ENCODE measurements around the gene DUS3L. TPM values are rescaled to one million over a fixed set of nuclear protein-coding genes. Genes with fewer than 3 reads are reported as not detected.

DUS3L gene
- total RNA-seq, 1 experiment from 2014 or later, result 75.4 TPM

- ChIA-PET POLR2A (interaction anchor here (0.5 to 1.5 kb wide), 7 partner anchors 13 to 391 kb away, joined by 3 to 27 read pairs (median 5); partner anchors contain the start of genes CATSPERD, LONP1, NDUFA11 and VMAC), CTCF (interaction anchor here (0.6 to 2.8 kb wide), 3 partner anchors 23 to 513 kb away, joined by 4 to 39 read pairs (median 18); partner anchors contain the start of genes NDUFA11 and VMAC)
- TF ChIP-seq, protein P1, sequence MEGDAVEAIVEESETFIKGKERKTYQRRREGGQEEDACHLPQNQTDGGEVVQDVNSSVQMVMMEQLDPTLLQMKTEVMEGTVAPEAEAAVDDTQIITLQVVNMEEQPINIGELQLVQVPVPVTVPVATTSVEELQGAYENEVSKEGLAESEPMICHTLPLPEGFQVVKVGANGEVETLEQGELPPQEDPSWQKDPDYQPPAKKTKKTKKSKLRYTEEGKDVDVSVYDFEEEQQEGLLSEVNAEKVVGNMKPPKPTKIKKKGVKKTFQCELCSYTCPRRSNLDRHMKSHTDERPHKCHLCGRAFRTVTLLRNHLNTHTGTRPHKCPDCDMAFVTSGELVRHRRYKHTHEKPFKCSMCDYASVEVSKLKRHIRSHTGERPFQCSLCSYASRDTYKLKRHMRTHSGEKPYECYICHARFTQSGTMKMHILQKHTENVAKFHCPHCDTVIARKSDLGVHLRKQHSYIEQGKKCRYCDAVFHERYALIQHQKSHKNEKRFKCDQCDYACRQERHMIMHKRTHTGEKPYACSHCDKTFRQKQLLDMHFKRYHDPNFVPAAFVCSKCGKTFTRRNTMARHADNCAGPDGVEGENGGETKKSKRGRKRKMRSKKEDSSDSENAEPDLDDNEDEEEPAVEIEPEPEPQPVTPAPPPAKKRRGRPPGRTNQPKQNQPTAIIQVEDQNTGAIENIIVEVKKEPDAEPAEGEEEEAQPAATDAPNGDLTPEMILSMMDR (IDR thresholded peaks at IDR 0.05; ENCODE audit: insufficient read depth in 1 of 2, low read depth in 1 of 2, low read length in 1 of 2, severe bottlenecking in 1 of 2, unreplicated experiment in 1 of 2), result no peak
- DNase-seq, result no peak
- H3K9me3 ChIP-seq, result no peaks in the 10 kb centered on the region
- peak overlapping the region; percentile 67 for H3K27ac Mint-ChIP-seq (ENCODE audit: unreplicated experiment)
- intact Hi-C loops (cut with micrococcal nuclease; ENCODE audit: unreplicated experiment), result loop anchor here (5.0 kb wide), 1 partner anchor 75 kb away; the partner anchor contains the start of genes NDUFA11 and VMAC
- peaks cover 12% of the 10 kb centered on the region for H3K36me3 Mint-ChIP-seq (ENCODE audit: insufficient read depth, unreplicated experiment)
- H3K4me1 ChIP-seq, result peaks cover 5% of the 10 kb centered on the region; the same call in 1 of the 2 replicates
- H3K27me3 ChIP-seq (replicated peaks; ENCODE audit: control insufficient read depth, insufficient read depth, low read length), result no peaks in the 10 kb centered on the region
- H3K9me3 Mint-ChIP-seq (ENCODE audit: unreplicated experiment), result no peaks in the 10 kb centered on the region
- no TSS peak for BruUV-seq (replicated peaks)
- peak overlapping the region; percentile 88 for H3K4me3 Mint-ChIP-seq (ENCODE audit: unreplicated experiment)
- peak overlapping the region; percentile 88 for H3K4me3 ChIP-seq (ENCODE audit: low read depth, low read length)
- H3K27me3 Mint-ChIP-seq (ENCODE audit: insufficient read depth, unreplicated experiment), result no peaks in the 10 kb centered on the region
- no peaks in the 10 kb centered on the region for H3K36me3 ChIP-seq (ENCODE audit: control insufficient read depth, insufficient read depth, low read length)
- peaks cover 7% of the 10 kb centered on the region for H3K4me1 Mint-ChIP-seq (ENCODE audit: low read depth, unreplicated experiment)
Measured at GRCh38 chr19:5827342-5827890, 36.5 kb upstream of the DUS3L start.

GRCh38 chr19:5826531-5827341 lies 35.8 kb upstream of the DUS3L start:
- peak overlapping the region; percentile 67 for H3K27ac Mint-ChIP-seq (ENCODE audit: unreplicated experiment)
- Histone ChIP-seq H3K4me1 (peaks cover 5% of the 10 kb centered on the region; the same call in 1 of the 2 replicates), H3K9me3 (no peaks in the 10 kb centered on the region), H3K27me3 (replicated peaks; ENCODE audit: control insufficient read depth, insufficient read depth, low read length) (no peaks in the 10 kb centered on the region), H3K4me3 (ENCODE audit: low read depth, low read length) (peak overlapping the region; percentile 88), H3K36me3 (ENCODE audit: control insufficient read depth, insufficient read depth, low read length) (no peaks in the 10 kb centered on the region)
- intact Hi-C loops (cut with micrococcal nuclease; ENCODE audit: unreplicated experiment), result loop anchor here (5.0 kb wide), 1 partner anchor 76 kb away; the partner anchor contains the start of genes NDUFA11 and VMAC
- H3K9me3 Mint-ChIP-seq (ENCODE audit: unreplicated experiment), result no peaks in the 10 kb centered on the region
- H3K36me3 Mint-ChIP-seq (ENCODE audit: insufficient read depth, unreplicated experiment), result peaks cover 12% of the 10 kb centered on the region
- ChIA-PET CTCF (interaction anchor here (2.8 kb wide), 1 partner anchor 23 kb away, joined by 39 read pairs; no protein-coding TSS in a partner anchor), POLR2A (interaction anchor here (0.9 to 1.5 kb wide), 3 partner anchors 23 to 106 kb away, joined by 3 to 15 read pairs (median 5); partner anchors contain the start of genes CATSPERD and LONP1)
- peak; percentile 49 to 69 for DNase-seq
- no peaks in the 10 kb centered on the region for H3K27me3 Mint-ChIP-seq (ENCODE audit: insufficient read depth, unreplicated experiment)
- H3K4me1 Mint-ChIP-seq (ENCODE audit: low read depth, unreplicated experiment), result peaks cover 7% of the 10 kb centered on the region
- TF ChIP-seq, protein P1 (IDR thresholded peaks at IDR 0.05; ENCODE audit: insufficient read depth in 1 of 2, low read depth in 1 of 2, low read length in 1 of 2, severe bottlenecking in 1 of 2, unreplicated experiment in 1 of 2), result no peak
- peak overlapping the region; percentile 88 for H3K4me3 Mint-ChIP-seq (ENCODE audit: unreplicated experiment)
- BruUV-seq (replicated peaks), result no TSS peak

- Mint-ChIP-seq H3K4me1 (ENCODE audit: low read depth, unreplicated experiment) (peaks cover 7% of the 10 kb centered on the region), H3K27ac (ENCODE audit: unreplicated experiment) (no peak overlapping the region), H3K27me3 (ENCODE audit: insufficient read depth, unreplicated experiment) (no peaks in the 10 kb centered on the region), H3K4me3 (ENCODE audit: unreplicated experiment) (no peak overlapping the region), H3K9me3 (ENCODE audit: unreplicated experiment) (no peaks in the 10 kb centered on the region), H3K36me3 (ENCODE audit: insufficient read depth, unreplicated experiment) (peaks cover 12% of the 10 kb centered on the region)
- ChIA-PET POLR2A (no interaction called here), CTCF (interaction anchor here (1.9 kb wide), 1 partner anchor 21 kb away, joined by 6 read pairs; no protein-coding TSS in a partner anchor)
- H3K36me3 ChIP-seq (ENCODE audit: control insufficient read depth, insufficient read depth, low read length), result no peaks in the 10 kb centered on the region
- H3K4me3 ChIP-seq (ENCODE audit: low read depth, low read length), result no peak overlapping the region
- no peaks in the 10 kb centered on the region for H3K27me3 ChIP-seq (replicated peaks; ENCODE audit: control insufficient read depth, insufficient read depth, low read length)
- H3K9me3 ChIP-seq, result no peaks in the 10 kb centered on the region
- BruUV-seq (replicated peaks), result no TSS peak
- DNase-seq, result no peak
- peaks cover 5% of the 10 kb centered on the region; the same call in 1 of the 2 replicates for H3K4me1 ChIP-seq
- intact Hi-C loops (cut with micrococcal nuclease; ENCODE audit: unreplicated experiment), result loop anchor here (5.0 kb wide), 1 partner anchor 77 kb away; the partner anchor contains the start of genes NDUFA11 and VMAC
- TF ChIP-seq, protein P1 (IDR thresholded peaks at IDR 0.05; ENCODE audit: insufficient read depth in 1 of 2, low read depth in 1 of 2, low read length in 1 of 2, severe bottlenecking in 1 of 2, unreplicated experiment in 1 of 2), result no peak
Measured at GRCh38 chr19:5825178-5825577, 34.2 kb upstream of the DUS3L start.

All from Caco-2 (cell line).